Gastrocnemius medialis (tissue), 4 donors: ENCODE measurements around the gene BNC1. TPM values are rescaled to one million over a fixed set of nuclear protein-coding genes. Genes with fewer than 3 reads are reported as not detected.

ENCODE experiments used
- ATAC-seq, 2 donors: fragments of 150-250 bp; one replicate each; pipeline ENCODE4 v1.9.1; 2016
- DNase-seq, 2 donors: peaks; one replicate each; pipeline ENCODE4 v3.0.0-alpha.2; 2019
- H3K27ac ChIP-seq, 4 donors: fragments of 200-600 bp; sonication (generic); 1 replicate in 1 of 4; 2 replicates in 3 of 4; pipeline ENCODE4 v1.5.1; 2016 to 2018; ENCODE audit warnings: mild to moderate bottlenecking in 2 of 4, moderate library complexity in 1 of 4
- H3K27me3 ChIP-seq, 3 donors: fragments of 200-600 bp; sonication (generic) in 2 of 3; 1 replicate in 1 of 3; 2 replicates in 2 of 3; pipeline versions ENCODE4 v1.5.1 to v1.6.0; 2016 to 2019; ENCODE audit warnings: mild to moderate bottlenecking in 1 of 3, moderate library complexity in 1 of 3
- H3K36me3 ChIP-seq, 2 donors: fragments of 200-600 bp; sonication (generic) in 1 of 2; one replicate each; pipeline ENCODE4 v1.5.1; 2017 to 2018
- H3K4me1 ChIP-seq, 2 donors: fragments of 200-600 bp; sonication (generic) in 1 of 2; one replicate each; pipeline ENCODE4 v1.5.1; 2016 to 2017; ENCODE audit warnings: mild to moderate bottlenecking in 2 of 2
- H3K4me3 ChIP-seq, 4 donors: fragments of 200-600 bp; sonication (generic) in 3 of 4; 1 replicate in 1 of 4; 2 replicates in 3 of 4; pipeline ENCODE4 v1.5.1; 2016 to 2019; ENCODE audit warnings: mild to moderate bottlenecking in 2 of 4
- H3K9me3 ChIP-seq, 3 donors: fragments of 200-600 bp; sonication (generic) in 2 of 3; 1 replicate in 1 of 3; 2 replicates in 2 of 3; pipeline ENCODE4 v1.5.1; 2016 to 2019
- POLR2A ChIP-seq, 2 donors: fragments of 450-650 bp; IDR thresholded peaks; one replicate each; pipeline ENCODE4 v1.6.1; 2017; ENCODE audit warnings: antibody characterized with exemption in 2 of 2, mild to moderate bottlenecking in 2 of 2, moderate library complexity in 2 of 2
- in situ Hi-C, 4 donors: fragments of 200-750 bp; cut with MboI; loops; one replicate each; pipeline versions ENCODE4 v1.15.0 to v1.8.0; 2017; ENCODE audit warnings: low sequenced_read_pairs in 4 of 4
- intact Hi-C: fragments of 100-400 bp; cut with DNase I; formaldehyde crosslinking; loops from one replicate; pipeline ENCODE4 v1.15.1; 2023; ENCODE audit warnings: low total_unique reads
- total RNA-seq, 4 donors: library from RNA; depleted of rRNA; stranded (reverse); fragments of >200 nt; gene quantifications; one replicate each; pipeline versions ENCODE4 v1.1.0 to v1.2.3, GENCODE V29; 2016
- TF ChIP-seq, protein P1 (sequence below), 5 experiments: fragments of 450-650 bp in 3 of 5; fragments of 200-600 bp in 2 of 5; sonication (generic) in 2 of 5; IDR thresholded peaks in 4 of 5; conservative IDR thresholded peaks in 1 of 5; 1 replicate in 4 of 5; 2 replicates in 1 of 5; pipeline ENCODE4 v1.5.1; 2016 to 2019; ENCODE audit warnings: antibody characterized with exemption in 5 of 5, mild to moderate bottlenecking in 3 of 5, moderate library complexity in 3 of 5

The BNC1 gene
- total RNA-seq, 4 donors from 2014 or later: 0.10 to 0.13 (median 0.11) TPM; not detected in 1

DNA sequence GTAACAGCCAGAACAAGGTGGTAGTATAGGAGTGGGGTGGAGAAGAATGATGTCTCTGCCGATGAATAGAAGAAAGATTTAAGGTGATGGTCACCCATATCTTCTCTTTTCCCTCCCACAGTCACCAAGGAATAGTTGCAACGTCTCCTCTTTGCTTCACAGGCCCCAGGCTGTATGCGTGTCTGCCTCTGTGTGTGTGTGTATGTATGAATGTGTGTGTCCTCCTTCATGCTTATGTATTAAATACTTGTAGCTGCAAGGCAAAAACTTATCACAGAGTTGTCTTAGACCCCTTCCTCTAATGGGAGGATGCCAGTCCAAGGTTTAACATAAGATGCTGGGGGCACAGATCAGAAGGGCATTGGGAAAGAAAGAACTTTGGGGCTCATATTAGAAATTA, 19.1 kb upstream of the BNC1 start:
- H3K27me3 ChIP-seq: peaks cover 0 to 9% (median 3%) of the 10 kb centered on the region in 3 donors
- no peaks in the 10 kb centered on the region for H3K36me3 ChIP-seq
- H3K9me3 ChIP-seq: no peaks in the 10 kb centered on the region
- H3K4me3 ChIP-seq: no peak overlapping the region
- TF ChIP-seq, protein P1, sequence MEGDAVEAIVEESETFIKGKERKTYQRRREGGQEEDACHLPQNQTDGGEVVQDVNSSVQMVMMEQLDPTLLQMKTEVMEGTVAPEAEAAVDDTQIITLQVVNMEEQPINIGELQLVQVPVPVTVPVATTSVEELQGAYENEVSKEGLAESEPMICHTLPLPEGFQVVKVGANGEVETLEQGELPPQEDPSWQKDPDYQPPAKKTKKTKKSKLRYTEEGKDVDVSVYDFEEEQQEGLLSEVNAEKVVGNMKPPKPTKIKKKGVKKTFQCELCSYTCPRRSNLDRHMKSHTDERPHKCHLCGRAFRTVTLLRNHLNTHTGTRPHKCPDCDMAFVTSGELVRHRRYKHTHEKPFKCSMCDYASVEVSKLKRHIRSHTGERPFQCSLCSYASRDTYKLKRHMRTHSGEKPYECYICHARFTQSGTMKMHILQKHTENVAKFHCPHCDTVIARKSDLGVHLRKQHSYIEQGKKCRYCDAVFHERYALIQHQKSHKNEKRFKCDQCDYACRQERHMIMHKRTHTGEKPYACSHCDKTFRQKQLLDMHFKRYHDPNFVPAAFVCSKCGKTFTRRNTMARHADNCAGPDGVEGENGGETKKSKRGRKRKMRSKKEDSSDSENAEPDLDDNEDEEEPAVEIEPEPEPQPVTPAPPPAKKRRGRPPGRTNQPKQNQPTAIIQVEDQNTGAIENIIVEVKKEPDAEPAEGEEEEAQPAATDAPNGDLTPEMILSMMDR (IDR thresholded peaks at IDR 0.05 in 4 of 5, conservative IDR thresholded peaks at IDR 0.05 in 1 of 5): no peak
- TF ChIP-seq POLR2A (IDR thresholded peaks at IDR 0.05): no peak
- intact Hi-C loops (no loop called here), in situ Hi-C loops (no loop called here)
- H3K4me1 ChIP-seq: no peaks in the 10 kb centered on the region
- H3K27ac ChIP-seq: no peak overlapping the region
- no peak for DNase-seq
- ATAC-seq: no peak

DNA sequence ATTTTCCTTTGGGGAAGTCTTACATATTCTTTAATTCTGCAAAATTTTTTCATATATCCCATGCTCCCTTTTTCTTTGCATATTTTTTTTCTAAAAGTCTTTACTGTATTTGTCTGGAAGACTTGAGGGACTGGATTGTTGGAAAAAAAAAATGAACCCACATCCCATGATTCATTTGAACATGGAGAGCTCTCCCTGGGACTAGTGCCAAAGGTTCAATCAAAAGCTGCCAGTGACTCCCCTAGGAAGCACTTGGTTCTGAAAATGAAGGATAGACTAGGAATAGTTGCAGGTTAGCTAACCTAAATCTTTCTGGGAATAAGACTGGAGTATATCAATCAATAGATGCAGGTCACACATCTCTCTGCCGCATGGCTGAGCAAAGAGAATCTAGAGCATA, 16.4 kb upstream of the BNC1 start:
- H3K9me3 ChIP-seq: no peaks in the 10 kb centered on the region
- H3K27me3 ChIP-seq: peaks cover 3 to 9% (median 3%) of the 10 kb centered on the region in 3 donors
- no peak for ATAC-seq
- TF ChIP-seq, protein P1 (IDR thresholded peaks at IDR 0.05 in 4 of 5, conservative IDR thresholded peaks at IDR 0.05 in 1 of 5): no peak
- TF ChIP-seq POLR2A (IDR thresholded peaks at IDR 0.05): no peak
- H3K36me3 ChIP-seq: no peaks in the 10 kb centered on the region
- DNase-seq: no peak
- H3K4me3 ChIP-seq: no peak overlapping the region
- intact Hi-C loops (no loop called here), in situ Hi-C loops (no loop called here)
- no peaks in the 10 kb centered on the region for H3K4me1 ChIP-seq
- no peak overlapping the region for H3K27ac ChIP-seq

DNA sequence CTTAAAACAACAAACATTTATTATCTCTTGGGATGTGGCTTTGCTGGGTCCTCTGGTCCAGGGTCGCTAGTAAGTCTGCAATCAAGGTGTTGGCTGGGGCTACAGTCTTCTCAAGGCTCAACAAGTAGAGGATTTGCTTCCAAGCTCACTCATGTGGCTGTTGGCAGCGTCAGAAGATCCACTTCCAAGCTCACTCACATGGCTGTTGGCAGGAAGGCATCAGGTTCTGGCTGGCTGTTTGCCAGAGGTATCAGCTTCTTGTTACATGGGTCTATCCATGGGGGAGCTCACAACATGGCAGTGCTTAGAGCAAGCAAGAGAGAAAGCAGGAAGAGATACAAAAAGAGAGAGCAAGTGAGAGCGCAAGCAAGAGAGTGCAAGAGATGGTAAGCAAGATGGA, 15.0 kb upstream of the BNC1 start:
- ATAC-seq (no peak), DNase-seq (no peak)
- H3K4me1 ChIP-seq: no peaks in the 10 kb centered on the region
- H3K9me3 ChIP-seq: no peaks in the 10 kb centered on the region
- TF ChIP-seq, protein P1 (IDR thresholded peaks at IDR 0.05 in 4 of 5, conservative IDR thresholded peaks at IDR 0.05 in 1 of 5): no peak
- intact Hi-C loops: no loop called here
- peaks cover 0 to 7% (median 3%) of the 10 kb centered on the region in 3 donors for H3K27me3 ChIP-seq
- no peak overlapping the region for H3K4me3 ChIP-seq
- in situ Hi-C loops: no loop called here
- H3K27ac ChIP-seq: no peak overlapping the region
- H3K36me3 ChIP-seq: no peaks in the 10 kb centered on the region

DNA sequence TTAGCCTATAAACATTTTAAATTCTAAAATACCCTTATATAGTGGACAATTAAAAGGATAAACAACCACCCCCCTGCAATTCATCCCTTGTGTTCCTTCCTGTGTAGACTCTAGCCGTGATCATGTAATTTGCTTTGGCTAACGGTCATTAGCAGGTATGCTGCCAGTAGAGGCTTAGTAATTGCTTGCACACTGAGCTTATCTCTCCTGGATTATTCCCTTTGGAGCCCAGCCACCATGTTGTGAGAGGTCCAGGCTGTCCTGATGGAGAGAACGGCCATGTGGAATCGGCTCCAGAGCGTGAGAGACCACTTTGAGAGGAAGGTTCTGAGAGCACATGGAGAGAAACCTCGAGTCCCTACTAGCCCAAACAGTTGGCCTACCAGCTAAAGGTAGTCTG, 11.0 kb upstream of the BNC1 start:
- DNase-seq (no peak), ATAC-seq (no peak)
- intact Hi-C loops (no loop called here), in situ Hi-C loops (no loop called here)
- peaks cover 0 to 7% (median 0%) of the 10 kb centered on the region in 3 donors for H3K27me3 ChIP-seq
- no peak overlapping the region for H3K4me3 ChIP-seq
- no peak overlapping the region for H3K27ac ChIP-seq
- TF ChIP-seq POLR2A (IDR thresholded peaks at IDR 0.05): no peak
- TF ChIP-seq, protein P1 (IDR thresholded peaks at IDR 0.05 in 4 of 5, conservative IDR thresholded peaks at IDR 0.05 in 1 of 5): no peak
- no peaks in the 10 kb centered on the region for H3K36me3 ChIP-seq
- no peaks in the 10 kb centered on the region for H3K9me3 ChIP-seq
- H3K4me1 ChIP-seq: no peaks in the 10 kb centered on the region

DNA sequence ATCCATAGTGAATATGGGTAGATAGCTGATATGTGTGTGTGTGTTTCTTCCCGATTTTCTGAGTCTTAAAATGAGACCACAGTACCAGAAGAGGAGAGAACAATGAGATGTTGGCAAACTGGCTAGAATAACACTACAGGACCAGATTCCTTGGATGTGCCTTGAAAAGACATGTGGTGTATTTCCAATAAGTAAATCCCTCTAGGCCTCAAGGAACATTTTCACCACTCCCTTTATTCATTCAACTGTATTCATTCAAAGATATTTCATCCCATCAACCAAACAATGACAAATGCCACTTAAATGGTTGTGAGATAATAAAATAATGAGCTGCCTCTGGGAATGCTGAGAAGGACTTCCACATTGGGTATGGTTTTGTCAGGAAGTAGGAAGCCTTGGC, 8.7 kb upstream of the BNC1 start:
- in situ Hi-C loops (no loop called here), intact Hi-C loops (no loop called here)
- Histone ChIP-seq H3K4me3 (no peak overlapping the region), H3K27ac (no peak overlapping the region), H3K4me1 (no peaks in the 10 kb centered on the region), H3K9me3 (no peaks in the 10 kb centered on the region), H3K27me3 (peaks cover 0 to 7% (median 0%) of the 10 kb centered on the region in 3 donors), H3K36me3 (no peaks in the 10 kb centered on the region)
- TF ChIP-seq POLR2A (IDR thresholded peaks at IDR 0.05): no peak
- TF ChIP-seq, protein P1 (IDR thresholded peaks at IDR 0.05 in 4 of 5, conservative IDR thresholded peaks at IDR 0.05 in 1 of 5): no peak
- DNase-seq (no peak), ATAC-seq (no peak)
